Parathyroid adenoma (tissue), 2 donors: Measurements from ENCODE around the gene MLNR.
A peak's percentile ranks its signal among the peaks of the same experiment; 100 is the strongest.

Experiments
- H2AFZ ChIP-seq: fragments of 300-600 bp; sonication (generic); one replicate; pipeline ENCODE4 v1.7.0; 2017; ENCODE audit warnings: antibody characterized with exemption, mild to moderate bottlenecking
- H3K27ac ChIP-seq: fragments of 300-600 bp; sonication (generic); one replicate; pipeline ENCODE4 v1.7.0; 2017
- H3K27me3 ChIP-seq: fragments of 300-600 bp; sonication (generic); one replicate; pipeline ENCODE4 v1.7.0; 2017; ENCODE audit warnings: low read length; ENCODE audit not compliant: control insufficient read depth, insufficient read depth
- H3K36me3 ChIP-seq: fragments of 300-600 bp; sonication (generic); one replicate; pipeline ENCODE4 v1.7.0; 2017; ENCODE audit warnings: low read length; ENCODE audit not compliant: control insufficient read depth, insufficient read depth
- H3K4me1 ChIP-seq: fragments of 300-600 bp; sonication (generic); one replicate; pipeline ENCODE4 v1.7.0; 2017; ENCODE audit warnings: control low read depth
- H3K4me2 ChIP-seq: fragments of 300-600 bp; sonication (generic); one replicate; pipeline ENCODE4 v1.7.0; 2017; ENCODE audit warnings: low read length
- H3K4me3 ChIP-seq: fragments of 300-600 bp; sonication (generic); one replicate; pipeline ENCODE4 v1.7.0; 2017; ENCODE audit warnings: low read depth, low read length
- H3K79me2 ChIP-seq: fragments of 300-600 bp; sonication (generic); one replicate; pipeline ENCODE4 v1.7.0; 2017; ENCODE audit warnings: control low read depth
- H3K9ac ChIP-seq: fragments of 300-600 bp; sonication (generic); one replicate; pipeline ENCODE4 v1.7.0; 2017; ENCODE audit warnings: mild to moderate bottlenecking
- H3K9me3 ChIP-seq: fragments of 300-600 bp; sonication (generic); one replicate; pipeline ENCODE4 v1.7.0; 2017; ENCODE audit warnings: low read length; ENCODE audit not compliant: control insufficient read depth
- CTCF ChIP-seq: fragments of 300-600 bp; sonication (generic); IDR thresholded peaks from one replicate; pipeline ENCODE4 v1.7.0; 2017; ENCODE audit warnings: antibody characterized with exemption, mild to moderate bottlenecking
- donor health status: primary hyperparathyroidism.

MLNR gene

GRCh38 chr13:49185264-49185663, 34.9 kb upstream of the MLNR start:
- Histone ChIP-seq H3K27ac (no peak overlapping the region), H3K4me2 (no peak overlapping the region), H3K4me3 (no peak overlapping the region), H3K27me3 (no peaks in the 10 kb centered on the region), H2AFZ (no peak overlapping the region), H3K4me1 (no peaks in the 10 kb centered on the region), H3K9me3 (no peaks in the 10 kb centered on the region), H3K79me2 (no peaks in the 10 kb centered on the region), H3K9ac (no peak overlapping the region), H3K36me3 (no peaks in the 10 kb centered on the region)
- TF ChIP-seq CTCF = no peak

GRCh38 chr13:49190901-49191300, 29.2 kb upstream of the MLNR start:
- H3K36me3 ChIP-seq = no peaks in the 10 kb centered on the region
- TF ChIP-seq CTCF = no peak

GRCh38 chr13:49206641-49207040, 13.5 kb upstream of the MLNR start:
- no peak for TF ChIP-seq CTCF
- Histone ChIP-seq H3K9ac (no peak overlapping the region), H3K27ac (no peak overlapping the region), H3K9me3 (no peaks in the 10 kb centered on the region), H3K4me1 (no peaks in the 10 kb centered on the region), H3K36me3 (no peaks in the 10 kb centered on the region), H3K27me3 (no peaks in the 10 kb centered on the region), H3K4me3 (no peak overlapping the region), H2AFZ (no peak overlapping the region), H3K4me2 (peak overlapping the region; percentile 12), H3K79me2 (no peaks in the 10 kb centered on the region)

More at GRCh38 chr13:49190901-49191300, 29.2 kb upstream of the MLNR start:
- H3K27me3 ChIP-seq = no peaks in the 10 kb centered on the region
- no peak overlapping the region for H3K4me2 ChIP-seq
- no peak overlapping the region for H3K9ac ChIP-seq
- no peak overlapping the region for H3K27ac ChIP-seq
- H3K4me1 ChIP-seq = no peaks in the 10 kb centered on the region
- H3K9me3 ChIP-seq = no peaks in the 10 kb centered on the region
- no peaks in the 10 kb centered on the region for H3K79me2 ChIP-seq
- H3K4me3 ChIP-seq = no peak overlapping the region
- H2AFZ ChIP-seq = no peak overlapping the region

- H3K4me2 ChIP-seq = no peak overlapping the region
- TF ChIP-seq CTCF = no peak
- H3K27ac ChIP-seq = no peak overlapping the region
- H3K36me3 ChIP-seq = no peaks in the 10 kb centered on the region
- no peaks in the 10 kb centered on the region for H3K4me1 ChIP-seq
- H3K27me3 ChIP-seq = no peaks in the 10 kb centered on the region
- no peak overlapping the region for H3K4me3 ChIP-seq
- no peaks in the 10 kb centered on the region for H3K79me2 ChIP-seq
- H3K9ac ChIP-seq = no peak overlapping the region
- no peaks in the 10 kb centered on the region for H3K9me3 ChIP-seq
- no peak overlapping the region for H2AFZ ChIP-seq
Measured at GRCh38 chr13:49208619-49209018, 11.5 kb upstream of the MLNR start.

- H3K4me3 ChIP-seq = no peak overlapping the region
- no peak overlapping the region for H3K27ac ChIP-seq
- no peaks in the 10 kb centered on the region for H3K79me2 ChIP-seq
- no peaks in the 10 kb centered on the region for H3K9me3 ChIP-seq
- no peak overlapping the region for H2AFZ ChIP-seq
- H3K36me3 ChIP-seq = no peaks in the 10 kb centered on the region
- no peak for TF ChIP-seq CTCF
- no peak overlapping the region for H3K4me2 ChIP-seq
- no peaks in the 10 kb centered on the region for H3K27me3 ChIP-seq
- no peak overlapping the region for H3K9ac ChIP-seq
- H3K4me1 ChIP-seq = no peaks in the 10 kb centered on the region
Measured at GRCh38 chr13:49210114-49210513, 10.0 kb upstream of the MLNR start.
